ENCODE results near the gene CPA1. TPM values are rescaled to one million over a fixed set of nuclear protein-coding genes. Genes with fewer than 3 reads are reported as not detected.
"Not testable (repeated sequence)": the region's sequence is repeated elsewhere in the genome, so short reads cannot be mapped to it uniquely, and the experiment has no call there.

The CPA1 gene
- total RNA-seq, 1 donor from 2014 or later, result not detected

DNA sequence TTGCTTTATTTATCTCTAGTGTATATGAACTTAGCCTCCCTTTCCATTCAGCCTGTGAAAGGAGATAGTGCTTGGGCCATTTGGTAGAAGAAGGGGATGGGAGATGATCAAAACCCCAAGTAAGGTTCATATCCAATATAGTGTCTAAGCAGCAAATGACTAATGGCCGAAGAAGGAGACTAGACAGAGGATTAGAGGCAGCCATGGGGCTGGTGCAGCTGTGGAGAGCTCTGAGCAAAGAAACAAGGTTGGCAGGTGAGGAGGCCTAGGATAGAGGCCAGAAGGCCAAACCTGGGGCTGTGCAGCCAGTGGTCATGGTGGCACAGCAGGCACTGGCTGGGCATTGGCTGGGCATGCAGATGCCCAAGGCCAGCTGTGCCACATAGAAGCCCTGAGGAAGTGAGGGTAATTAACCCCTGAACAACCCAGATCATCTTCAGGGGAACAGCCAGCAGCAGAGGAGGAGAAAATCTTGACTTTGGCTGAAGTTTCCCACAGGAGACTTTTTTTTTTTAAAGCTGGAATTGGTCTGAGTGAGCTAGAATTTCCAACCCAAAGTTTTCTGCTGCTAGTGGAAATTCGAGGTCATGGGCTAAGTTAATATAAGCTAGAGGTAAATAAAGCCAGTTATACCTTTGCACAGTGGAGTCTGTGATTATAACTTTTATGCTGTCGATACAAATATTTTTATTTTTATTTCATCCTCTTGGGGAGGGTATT lies 10.3 kb upstream of the CPA1 start:
- Mint-ChIP-seq H3K27ac (ENCODE audit: unreplicated experiment) (no peak overlapping the region), H3K9me3 (ENCODE audit: unreplicated experiment) (peaks cover 10% of the 10 kb centered on the region), H3K27me3 (ENCODE audit: unreplicated experiment) (peaks cover 1% of the 10 kb centered on the region), H3K4me1 (ENCODE audit: low read depth, unreplicated experiment) (peaks cover 27% of the 10 kb centered on the region), H3K36me3 (ENCODE audit: unreplicated experiment) (peaks cover 9% of the 10 kb centered on the region), H3K4me3 (ENCODE audit: unreplicated experiment) (no peak overlapping the region)
- no peak for DNase-seq
- TF ChIP-seq CTCF (IDR thresholded peaks at IDR 0.05; ENCODE audit: partially characterized antibody, unreplicated experiment), result no peak

GRCh38 chr7:130371046-130371445 lies 9.2 kb upstream of the CPA1 start:
- H3K27me3 Mint-ChIP-seq (ENCODE audit: unreplicated experiment), result peaks cover 1% of the 10 kb centered on the region
- TF ChIP-seq CTCF (IDR thresholded peaks at IDR 0.05; ENCODE audit: partially characterized antibody, unreplicated experiment), result no peak
- H3K4me1 Mint-ChIP-seq (ENCODE audit: low read depth, unreplicated experiment), result peaks cover 21% of the 10 kb centered on the region
- no peak for DNase-seq
- H3K9me3 Mint-ChIP-seq (ENCODE audit: unreplicated experiment), result peaks cover 13% of the 10 kb centered on the region
- H3K27ac Mint-ChIP-seq (ENCODE audit: unreplicated experiment), result no peak overlapping the region
- H3K4me3 Mint-ChIP-seq (ENCODE audit: unreplicated experiment), result no peak overlapping the region
- H3K36me3 Mint-ChIP-seq (ENCODE audit: unreplicated experiment), result peaks cover 14% of the 10 kb centered on the region

DNA sequence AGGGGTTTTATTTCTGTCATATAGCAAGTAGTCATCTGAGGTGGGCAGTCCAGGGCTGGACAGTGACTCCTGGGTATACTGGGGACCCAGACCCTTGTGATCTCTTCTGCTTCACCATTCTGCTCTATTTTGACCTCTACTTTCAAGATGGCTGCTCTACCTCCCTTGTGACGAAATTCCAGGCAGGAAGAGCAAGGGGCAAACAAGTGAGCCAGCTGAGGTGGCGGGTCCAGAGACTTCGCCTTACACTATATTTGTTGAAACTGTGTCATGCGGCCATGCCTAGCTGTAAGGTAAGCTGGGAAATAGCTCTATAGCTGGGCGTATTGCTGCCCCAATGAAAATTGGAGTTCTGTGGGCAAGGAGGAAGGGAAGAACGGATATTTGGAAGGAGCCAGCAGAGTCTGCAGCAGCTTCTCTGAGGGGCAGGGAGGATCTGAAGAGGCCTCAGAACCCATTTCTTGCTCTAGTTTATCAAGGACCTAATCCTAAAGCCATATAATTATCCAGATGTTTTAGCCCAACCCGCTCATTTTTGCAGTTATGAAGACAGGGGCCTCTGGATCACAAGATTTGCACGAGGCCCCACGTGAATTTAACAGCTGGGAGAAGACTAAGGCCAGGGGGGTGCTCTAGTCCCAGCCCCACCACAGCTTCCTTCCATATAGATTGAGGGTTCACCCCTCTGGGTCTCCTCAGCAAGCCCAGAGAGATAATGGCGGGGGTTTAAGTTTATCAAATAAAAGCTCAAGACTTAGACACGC lies 7.7 kb upstream of the CPA1 start:
- Mint-ChIP-seq H3K36me3 (ENCODE audit: unreplicated experiment) (peaks cover 22% of the 10 kb centered on the region), H3K27me3 (ENCODE audit: unreplicated experiment) (peaks cover 3% of the 10 kb centered on the region), H3K27ac (ENCODE audit: unreplicated experiment) (no peak overlapping the region), H3K4me1 (ENCODE audit: low read depth, unreplicated experiment) (peaks cover 6% of the 10 kb centered on the region), H3K9me3 (ENCODE audit: unreplicated experiment) (peaks cover 15% of the 10 kb centered on the region), H3K4me3 (ENCODE audit: unreplicated experiment) (no peak overlapping the region)
- TF ChIP-seq CTCF (IDR thresholded peaks at IDR 0.05; ENCODE audit: partially characterized antibody, unreplicated experiment), result no peak
- no peak for DNase-seq

- Mint-ChIP-seq H3K4me1 (ENCODE audit: low read depth, unreplicated experiment) (peaks cover 7% of the 10 kb centered on the region), H3K27ac (ENCODE audit: unreplicated experiment) (no peak overlapping the region), H3K27me3 (ENCODE audit: unreplicated experiment) (peaks cover 3% of the 10 kb centered on the region), H3K9me3 (ENCODE audit: unreplicated experiment) (peaks cover 19% of the 10 kb centered on the region), H3K36me3 (ENCODE audit: unreplicated experiment) (peaks cover 26% of the 10 kb centered on the region), H3K4me3 (ENCODE audit: unreplicated experiment) (no peak overlapping the region)
- no peak for DNase-seq
- no peak for TF ChIP-seq CTCF (IDR thresholded peaks at IDR 0.05; ENCODE audit: partially characterized antibody, unreplicated experiment)
These were observed 5.8 kb upstream of the CPA1 start for GRCh38 chr7:130374507-130374906.

DNA sequence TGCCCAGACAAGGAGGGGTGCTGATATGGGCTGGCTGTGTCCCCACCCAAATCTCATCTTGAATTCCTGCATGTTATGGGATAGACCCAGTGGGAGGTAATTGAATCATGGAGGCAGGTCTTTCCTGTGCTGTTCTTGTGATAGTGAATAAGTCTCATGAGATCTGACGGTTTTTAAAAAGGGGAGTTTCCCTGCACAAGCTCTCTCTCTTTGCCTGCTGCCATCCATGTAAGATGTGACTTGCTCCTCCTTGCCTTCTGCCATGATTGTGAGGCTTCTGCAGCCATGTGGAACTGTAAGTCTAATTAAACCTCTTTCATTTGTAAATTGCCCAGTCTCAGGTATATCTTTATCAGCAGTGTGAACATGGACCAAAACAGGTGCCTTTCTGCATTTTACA lies 3.8 kb upstream of the CPA1 start:
- not testable (repeated sequence) for H3K4me3 Mint-ChIP-seq (ENCODE audit: unreplicated experiment); DNase-seq; H3K27ac Mint-ChIP-seq (ENCODE audit: unreplicated experiment); H3K27me3 Mint-ChIP-seq (ENCODE audit: unreplicated experiment)
- Mint-ChIP-seq H3K36me3 (ENCODE audit: unreplicated experiment) (peaks cover 26% of the 10 kb centered on the region), H3K4me1 (ENCODE audit: low read depth, unreplicated experiment) (peaks cover 10% of the 10 kb centered on the region), H3K9me3 (ENCODE audit: unreplicated experiment) (peaks cover 19% of the 10 kb centered on the region)

Measured in glutamatergic neuron (in vitro differentiated cells).